ENCODE data around the gene KLRF1.

GRCh38 chr12:9851050-9851449 lies 23.8 kb downstream of the KLRF1 start:
- no peak for TF ChIP-seq CTCF (IDR thresholded peaks at IDR 0.05; ENCODE audit: insufficient read depth, low read length)
- TF ChIP-seq, protein P1, sequence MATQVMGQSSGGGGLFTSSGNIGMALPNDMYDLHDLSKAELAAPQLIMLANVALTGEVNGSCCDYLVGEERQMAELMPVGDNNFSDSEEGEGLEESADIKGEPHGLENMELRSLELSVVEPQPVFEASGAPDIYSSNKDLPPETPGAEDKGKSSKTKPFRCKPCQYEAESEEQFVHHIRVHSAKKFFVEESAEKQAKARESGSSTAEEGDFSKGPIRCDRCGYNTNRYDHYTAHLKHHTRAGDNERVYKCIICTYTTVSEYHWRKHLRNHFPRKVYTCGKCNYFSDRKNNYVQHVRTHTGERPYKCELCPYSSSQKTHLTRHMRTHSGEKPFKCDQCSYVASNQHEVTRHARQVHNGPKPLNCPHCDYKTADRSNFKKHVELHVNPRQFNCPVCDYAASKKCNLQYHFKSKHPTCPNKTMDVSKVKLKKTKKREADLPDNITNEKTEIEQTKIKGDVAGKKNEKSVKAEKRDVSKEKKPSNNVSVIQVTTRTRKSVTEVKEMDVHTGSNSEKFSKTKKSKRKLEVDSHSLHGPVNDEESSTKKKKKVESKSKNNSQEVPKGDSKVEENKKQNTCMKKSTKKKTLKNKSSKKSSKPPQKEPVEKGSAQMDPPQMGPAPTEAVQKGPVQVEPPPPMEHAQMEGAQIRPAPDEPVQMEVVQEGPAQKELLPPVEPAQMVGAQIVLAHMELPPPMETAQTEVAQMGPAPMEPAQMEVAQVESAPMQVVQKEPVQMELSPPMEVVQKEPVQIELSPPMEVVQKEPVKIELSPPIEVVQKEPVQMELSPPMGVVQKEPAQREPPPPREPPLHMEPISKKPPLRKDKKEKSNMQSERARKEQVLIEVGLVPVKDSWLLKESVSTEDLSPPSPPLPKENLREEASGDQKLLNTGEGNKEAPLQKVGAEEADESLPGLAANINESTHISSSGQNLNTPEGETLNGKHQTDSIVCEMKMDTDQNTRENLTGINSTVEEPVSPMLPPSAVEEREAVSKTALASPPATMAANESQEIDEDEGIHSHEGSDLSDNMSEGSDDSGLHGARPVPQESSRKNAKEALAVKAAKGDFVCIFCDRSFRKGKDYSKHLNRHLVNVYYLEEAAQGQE (IDR thresholded peaks at IDR 0.05; ENCODE audit: insufficient replicate concordance, low read depth), result no peak
- no peak for TF ChIP-seq GABPA (IDR thresholded peaks at IDR 0.05; ENCODE audit: low read depth)
